CD14-positive monocyte (primary cell): ENCODE data around the gene PRR5. TPM values are rescaled to one million over a fixed set of nuclear protein-coding genes. Genes with fewer than 3 reads are reported as not detected.

ENCODE experiments used
- DNase-seq, 3 donors: peaks; one replicate each; pipeline ENCODE4 v3.0.0-alpha.2; 2011 to 2022
- H2AFZ ChIP-seq: 2 replicates; pipeline ENCODE4 v1.6.0; 2012; ENCODE audit warnings: mild to moderate bottlenecking, low read depth, low read length, inconsistent platforms; ENCODE audit not compliant: insufficient read depth, poor library complexity, severe bottlenecking
- H3K27ac ChIP-seq, 2 donors: 1 replicate in 1 of 2; 2 replicates in 1 of 2; pipeline ENCODE4 v1.5.1; 2012 to 2013; ENCODE audit warnings: low read length in 2 of 2, control low read depth in 1 of 2, inconsistent platforms in 1 of 2, low read depth in 1 of 2, mild to moderate bottlenecking in 1 of 2
- H3K27me3 ChIP-seq, 2 donors: one replicate each; pipeline versions ENCODE4 v1.6.0 to v1.6.1; 2011 to 2013; ENCODE audit warnings: low read length in 2 of 2; ENCODE audit not compliant: control insufficient read depth in 2 of 2, insufficient read depth in 2 of 2
- H3K36me3 ChIP-seq, 2 donors: replicated peaks in 1 of 2; 1 replicate in 1 of 2; 2 replicates in 1 of 2; pipeline versions ENCODE4 v1.5.1 to v1.6.1; 2012 to 2013; ENCODE audit warnings: low read length in 2 of 2, control low read depth in 1 of 2, inconsistent platforms in 1 of 2, mild to moderate bottlenecking in 1 of 2; ENCODE audit not compliant: insufficient read depth in 2 of 2, control insufficient read depth in 1 of 2
- H3K4me1 ChIP-seq, 2 donors: 1 replicate in 1 of 2; 2 replicates in 1 of 2; pipeline versions ENCODE4 v1.5.1 to v1.6.1; 2012 to 2013; ENCODE audit warnings: low read length in 2 of 2, control low read depth in 1 of 2, inconsistent platforms in 1 of 2, mild to moderate bottlenecking in 1 of 2, moderate library complexity in 1 of 2; ENCODE audit not compliant: insufficient read depth in 2 of 2, control insufficient read depth in 1 of 2
- H3K4me2 ChIP-seq: replicated peaks from 2 replicates; pipeline ENCODE3; 2012; ENCODE audit warnings: low read length, moderate library complexity, mild to moderate bottlenecking; ENCODE audit not compliant: poor library complexity, severe bottlenecking; ENCODE audit errors: extremely low read depth
- H3K4me3 ChIP-seq, 3 experiments: fragments of 200-600 bp in 1 of 3; sonication (generic) in 1 of 3; replicated peaks in 1 of 3; 1 replicate in 2 of 3; 2 replicates in 1 of 3; pipeline ENCODE4 v1.5.1; 2011 to 2013; ENCODE audit warnings: low read length in 3 of 3, mild to moderate bottlenecking in 3 of 3, control low read depth in 2 of 3, low read depth in 2 of 3, inconsistent platforms in 1 of 3, moderate library complexity in 1 of 3
- H3K79me2 ChIP-seq: 2 replicates; pipeline ENCODE4 v1.6.0; 2012; ENCODE audit warnings: mild to moderate bottlenecking, control low read depth, inconsistent platforms, low read length, moderate library complexity; ENCODE audit not compliant: insufficient read depth
- H3K9ac ChIP-seq: 2 replicates; pipeline ENCODE4 v1.6.0; 2017; ENCODE audit warnings: low read length, mild to moderate bottlenecking; ENCODE audit not compliant: insufficient read depth, poor library complexity, severe bottlenecking
- H3K9me3 ChIP-seq, 2 donors: replicated peaks in 1 of 2; 1 replicate in 1 of 2; 2 replicates in 1 of 2; pipeline versions ENCODE4 v1.5.1 to v1.6.1; 2012 to 2013; ENCODE audit warnings: low read length in 2 of 2, control low read depth in 1 of 2; ENCODE audit not compliant: control insufficient read depth in 1 of 2, insufficient read depth in 1 of 2
- H4K20me1 ChIP-seq: 2 replicates; pipeline ENCODE4 v1.6.0; 2012; ENCODE audit warnings: mild to moderate bottlenecking, low read length, control low read depth, moderate library complexity; ENCODE audit not compliant: insufficient read depth
- H3K27ac Mint-ChIP-seq, 7 donors: one replicate each; pipeline ENCODE4 v1.8.0; 2020; ENCODE audit warnings: mild to moderate bottlenecking in 7 of 7, mixed read lengths in 7 of 7, moderate library complexity in 6 of 7, inconsistent platforms in 2 of 7
- H3K27me3 Mint-ChIP-seq, 3 donors: one replicate each; pipeline ENCODE4 v1.8.0; 2021 to 2022; ENCODE audit warnings: low read depth in 3 of 3, mild to moderate bottlenecking in 3 of 3, mixed read lengths in 3 of 3, moderate library complexity in 3 of 3, inconsistent platforms in 1 of 3
- H3K36me3 Mint-ChIP-seq, 2 donors: one replicate each; pipeline ENCODE4 v1.8.0; 2020; ENCODE audit warnings: mixed read lengths in 2 of 2, inconsistent platforms in 1 of 2, mild to moderate bottlenecking in 1 of 2
- H3K4me1 Mint-ChIP-seq: one replicate; pipeline ENCODE4 v1.8.0; 2020; ENCODE audit warnings: mild to moderate bottlenecking, mixed read lengths
- H3K4me3 Mint-ChIP-seq, 2 donors: one replicate each; pipeline ENCODE4 v1.8.0; 2020; ENCODE audit warnings: mild to moderate bottlenecking in 2 of 2, mixed read lengths in 2 of 2, moderate library complexity in 1 of 2
- H3K9me3 Mint-ChIP-seq, 7 donors: one replicate each; pipeline ENCODE4 v1.8.0; 2020 to 2022; ENCODE audit warnings: mixed read lengths in 7 of 7, mild to moderate bottlenecking in 6 of 7, moderate library complexity in 6 of 7, inconsistent platforms in 2 of 7
- CTCF ChIP-seq: fragments of 200-600 bp; IDR thresholded peaks from one replicate; pipeline ENCODE4 v1.8.0; 2022; ENCODE audit warnings: antibody characterized with exemption, mild to moderate bottlenecking
- WGBS: methylation state at CpG from one replicate; pipeline ENCODE4 v1.1.5; 2013; ENCODE audit warnings: missing lambda C conversion rate; ENCODE audit not compliant: insufficient coverage; 5-methylcytosine and 5-hydroxymethylcytosine counted together
- intact Hi-C, 2 donors: fragments of 100-400 bp; cut with micrococcal nuclease; formaldehyde crosslinking; loops; one replicate each; pipeline versions ENCODE4 v1.15.0 to v1.15.1; 2023
- polyA plus RNA-seq, 3 donors: library from polyadenylated mRNA; depleted of rRNA in 1 of 3; unstranded in 2 of 3; stranded (reverse) in 1 of 3; fragments of 300-500 nt in 2 of 3; fragments of >200 nt in 1 of 3; fragmentation: Illumina TruSeq in 2 of 3; gene quantifications; 1 replicate in 2 of 3; 2 replicates in 1 of 3; pipeline ENCODE4 v1.2.3, GENCODE V29; 2012 to 2021

PRR5 gene
- polyA plus RNA-seq, 3 donors: 0.66 to 1.5 (median 1.2) TPM

GRCh38 chr22:44707752-44708151, 5.7 kb downstream of the PRR5 start:
- no peak overlapping the region for H3K4me3 ChIP-seq
- intact Hi-C loops: no loop called here
- H3K36me3 ChIP-seq: no peaks in the 10 kb centered on the region
- H3K36me3 Mint-ChIP-seq: no peaks in the 10 kb centered on the region
- peaks cover 15% of the 10 kb centered on the region for H3K4me1 Mint-ChIP-seq
- no peak for TF ChIP-seq CTCF
- H3K4me1 ChIP-seq: peaks cover 5 to 10% of the 10 kb centered on the region in 2 donors
- H3K27me3 ChIP-seq: peaks cover 9 to 20% of the 10 kb centered on the region in 2 donors
- H3K79me2 ChIP-seq: no peaks in the 10 kb centered on the region
- H3K9me3 ChIP-seq: peaks cover 0 to 3% of the 10 kb centered on the region in 2 donors
- H3K27ac ChIP-seq: no peak overlapping the region
- H2AFZ ChIP-seq: no peak overlapping the region
- no peak overlapping the region for H3K9ac ChIP-seq
- DNase-seq: no peak
- H4K20me1 ChIP-seq: no peaks in the 10 kb centered on the region
- peaks cover 12 to 20% (median 18%) of the 10 kb centered on the region in 3 donors for H3K27me3 Mint-ChIP-seq
- no peak overlapping the region for H3K4me3 Mint-ChIP-seq
- peak overlapping the region in 1 of 7 donors; percentile 36 for H3K27ac Mint-ChIP-seq
- peaks cover 0 to 7% (median 3%) of the 10 kb centered on the region in 7 donors for H3K9me3 Mint-ChIP-seq
- H3K4me2 ChIP-seq: no peak overlapping the region
- WGBS: 93% methylated on average over 10 of the region's 11 CpGs

GRCh38 chr22:44709881-44710392, 7.9 kb downstream of the PRR5 start:
- Histone ChIP-seq H4K20me1 (no peaks in the 10 kb centered on the region), H3K27me3 (no peaks in the 10 kb centered on the region), H3K79me2 (no peaks in the 10 kb centered on the region), H3K36me3 (no peaks in the 10 kb centered on the region), H2AFZ (peak overlapping the region; percentile 46), H3K4me1 (peaks cover 0 to 5% of the 10 kb centered on the region in 2 donors), H3K4me2 (peak overlapping the region; percentile 19), H3K4me3 (no peak overlapping the region), H3K9me3 (no peaks in the 10 kb centered on the region), H3K27ac (no peak overlapping the region), H3K9ac (peak overlapping the region; percentile 8)
- H3K4me1 Mint-ChIP-seq: peaks cover 6% of the 10 kb centered on the region
- intact Hi-C loops: no loop called here
- no peak for DNase-seq
- H3K27me3 Mint-ChIP-seq: peaks cover 2 to 3% (median 2%) of the 10 kb centered on the region in 3 donors
- H3K27ac Mint-ChIP-seq: no peak overlapping the region
- H3K9me3 Mint-ChIP-seq: peaks cover 0 to 1% (median 0%) of the 10 kb centered on the region in 7 donors
- 94% methylated on average over 2 of the region's 12 CpGs for WGBS
- H3K4me3 Mint-ChIP-seq: no peak overlapping the region
- no peak for TF ChIP-seq CTCF
- no peaks in the 10 kb centered on the region for H3K36me3 Mint-ChIP-seq
